ENCODE measurements around the gene CENPP. TPM values are rescaled to one million over a fixed set of nuclear protein-coding genes. Genes with fewer than 3 reads are reported as not detected.

The CENPP gene
- total RNA-seq, 1 experiment from 2014 or later: 4.2 TPM

DNA sequence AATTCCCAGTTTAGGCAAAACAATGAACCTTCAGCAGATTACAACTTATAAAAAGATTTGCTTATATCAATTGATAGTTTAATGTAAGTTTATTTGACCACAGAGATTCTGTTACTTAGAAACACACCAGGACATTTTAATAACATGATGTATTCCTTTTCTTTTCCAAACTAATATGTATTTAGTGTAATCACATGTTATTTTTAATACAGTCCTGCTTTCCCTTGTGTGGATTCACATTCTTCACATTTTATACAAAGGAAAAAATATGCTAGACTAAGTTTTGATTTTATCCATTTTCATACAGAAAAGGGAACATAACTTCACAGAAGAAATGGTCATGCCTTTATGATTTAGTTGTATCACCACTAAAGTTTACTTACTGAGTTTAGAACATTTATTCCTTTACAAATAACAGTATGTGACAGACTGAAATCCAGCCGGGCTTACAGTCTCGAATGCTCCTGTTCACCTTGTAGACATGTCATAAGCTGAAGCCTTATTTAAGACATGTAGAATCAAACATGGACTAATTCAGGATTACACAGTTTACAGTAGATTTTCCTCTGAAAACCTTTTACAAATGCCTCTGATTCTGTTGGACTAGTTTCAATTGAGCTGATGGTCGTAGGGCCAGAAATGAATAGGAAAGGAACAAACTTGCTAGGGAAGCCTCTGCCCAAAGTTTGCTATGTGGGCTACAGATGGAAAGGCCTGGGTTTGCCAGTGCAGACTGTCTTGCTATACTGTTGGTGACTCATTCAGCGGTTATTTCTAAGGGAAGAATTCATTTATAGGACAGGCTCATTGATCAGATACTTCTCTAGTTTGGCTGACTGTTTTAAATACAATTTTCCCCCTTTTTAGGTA, 163.2 kb downstream of the CENPP start:
- ChIA-PET POLR2A (no interaction called here), CTCF (no interaction called here)
- Mint-ChIP-seq H3K36me3 (ENCODE audit: insufficient read depth, unreplicated experiment) (no peaks in the 10 kb centered on the region), H3K9me3 (ENCODE audit: unreplicated experiment) (no peaks in the 10 kb centered on the region), H3K27me3 (ENCODE audit: insufficient read depth, unreplicated experiment) (no peaks in the 10 kb centered on the region), H3K4me1 (ENCODE audit: insufficient read depth, unreplicated experiment) (peaks cover 15% of the 10 kb centered on the region), H3K27ac (ENCODE audit: low read depth, unreplicated experiment) (no peak overlapping the region), H3K4me3 (ENCODE audit: unreplicated experiment) (no peak overlapping the region)
- BruUV-seq (replicated peaks): no TSS peak
- intact Hi-C loops (cut with micrococcal nuclease): no loop called here
- TF ChIP-seq, protein P1, sequence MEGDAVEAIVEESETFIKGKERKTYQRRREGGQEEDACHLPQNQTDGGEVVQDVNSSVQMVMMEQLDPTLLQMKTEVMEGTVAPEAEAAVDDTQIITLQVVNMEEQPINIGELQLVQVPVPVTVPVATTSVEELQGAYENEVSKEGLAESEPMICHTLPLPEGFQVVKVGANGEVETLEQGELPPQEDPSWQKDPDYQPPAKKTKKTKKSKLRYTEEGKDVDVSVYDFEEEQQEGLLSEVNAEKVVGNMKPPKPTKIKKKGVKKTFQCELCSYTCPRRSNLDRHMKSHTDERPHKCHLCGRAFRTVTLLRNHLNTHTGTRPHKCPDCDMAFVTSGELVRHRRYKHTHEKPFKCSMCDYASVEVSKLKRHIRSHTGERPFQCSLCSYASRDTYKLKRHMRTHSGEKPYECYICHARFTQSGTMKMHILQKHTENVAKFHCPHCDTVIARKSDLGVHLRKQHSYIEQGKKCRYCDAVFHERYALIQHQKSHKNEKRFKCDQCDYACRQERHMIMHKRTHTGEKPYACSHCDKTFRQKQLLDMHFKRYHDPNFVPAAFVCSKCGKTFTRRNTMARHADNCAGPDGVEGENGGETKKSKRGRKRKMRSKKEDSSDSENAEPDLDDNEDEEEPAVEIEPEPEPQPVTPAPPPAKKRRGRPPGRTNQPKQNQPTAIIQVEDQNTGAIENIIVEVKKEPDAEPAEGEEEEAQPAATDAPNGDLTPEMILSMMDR (IDR thresholded peaks at IDR 0.05; ENCODE audit: unreplicated experiment): no peak
- no peak for DNase-seq (ENCODE audit: unreplicated experiment)

DNA sequence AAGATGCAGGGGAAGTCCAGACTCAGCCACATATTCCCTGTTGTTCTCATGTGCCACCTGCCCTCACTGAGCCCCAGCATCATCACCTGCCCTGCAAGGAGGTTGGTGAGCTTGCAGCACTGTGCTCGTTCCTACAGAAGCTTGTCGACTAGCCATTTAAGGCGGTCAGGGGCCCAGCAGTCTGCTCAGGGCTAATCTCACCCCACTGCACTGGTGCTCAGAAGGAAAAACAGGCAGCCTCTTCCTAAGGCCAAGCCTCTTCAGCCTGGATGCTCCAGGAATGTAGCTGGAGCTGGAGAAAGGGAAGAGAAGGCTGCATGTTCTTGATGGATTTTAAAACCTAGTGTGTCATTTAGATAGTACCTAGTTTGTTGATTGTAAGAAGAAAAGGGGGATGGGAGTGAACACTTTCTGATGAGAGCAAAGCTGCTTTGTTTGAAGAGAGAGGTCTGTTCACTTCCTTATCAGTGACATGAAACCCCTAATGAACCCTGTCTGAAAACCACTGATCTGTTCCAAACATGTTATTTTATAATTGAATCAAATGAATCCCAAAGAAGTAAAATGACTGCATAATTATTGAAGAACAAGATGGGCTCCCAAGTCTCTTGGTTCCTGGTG, 167.1 kb downstream of the CENPP start:
- ChIA-PET CTCF (interaction anchor here (1.3 kb wide), 1 partner anchor 298 kb away, joined by 3 read pairs; no protein-coding TSS in a partner anchor), POLR2A (interaction anchor here (2.7 kb wide), 1 partner anchor 12 kb away, joined by 11 read pairs; no protein-coding TSS in a partner anchor)
- Mint-ChIP-seq H3K36me3 (ENCODE audit: insufficient read depth, unreplicated experiment) (peaks cover 6% of the 10 kb centered on the region), H3K9me3 (ENCODE audit: unreplicated experiment) (no peaks in the 10 kb centered on the region), H3K4me3 (ENCODE audit: unreplicated experiment) (no peak overlapping the region), H3K27ac (ENCODE audit: low read depth, unreplicated experiment) (no peak overlapping the region), H3K4me1 (ENCODE audit: insufficient read depth, unreplicated experiment) (peaks cover 10% of the 10 kb centered on the region), H3K27me3 (ENCODE audit: insufficient read depth, unreplicated experiment) (no peaks in the 10 kb centered on the region)
- TF ChIP-seq, protein P1 (IDR thresholded peaks at IDR 0.05; ENCODE audit: unreplicated experiment): no peak
- intact Hi-C loops (cut with micrococcal nuclease): no loop called here
- no TSS peak for BruUV-seq (replicated peaks)
- no peak for DNase-seq (ENCODE audit: unreplicated experiment)

DNA sequence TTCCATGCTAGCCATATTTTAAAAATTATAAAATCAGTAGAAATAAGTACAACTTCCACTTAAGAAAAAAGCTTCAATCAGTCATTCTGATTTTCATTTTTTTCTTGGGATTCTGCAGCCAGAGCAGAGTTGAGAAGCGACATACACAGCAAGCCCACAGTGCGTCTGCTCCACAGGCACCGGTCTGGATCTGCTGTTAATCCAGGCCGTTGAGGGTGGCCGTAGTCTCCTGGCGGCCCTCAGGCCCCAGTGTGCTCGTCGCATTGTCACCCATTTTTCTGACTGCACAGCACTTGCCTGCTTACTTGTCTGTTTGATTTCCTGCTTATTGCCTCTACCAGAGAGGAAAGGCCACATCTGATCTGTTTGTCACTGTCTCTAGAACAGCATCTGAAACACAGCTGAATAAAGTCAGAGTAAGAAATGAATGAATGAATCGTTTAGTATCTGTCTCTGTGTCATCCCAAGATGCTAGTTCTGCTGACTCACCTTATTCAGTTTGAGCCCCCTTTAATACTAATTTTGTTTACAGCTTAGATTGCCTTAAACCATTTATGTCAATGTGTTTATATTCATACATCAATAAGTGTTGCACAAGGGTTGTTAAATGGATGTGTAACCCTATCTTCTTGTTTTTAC, 168.1 kb downstream of the CENPP start:
- TF ChIP-seq, protein P1 (IDR thresholded peaks at IDR 0.05; ENCODE audit: unreplicated experiment): no peak
- ChIA-PET POLR2A (interaction anchor here (0.7 to 3.0 kb wide), 4 partner anchors 13 to 168 kb away, joined by 3 to 14 read pairs (median 7); partner anchors contain the start of gene CENPP), CTCF (interaction anchor here (1.0 to 1.2 kb wide), 2 partner anchors 9 to 91 kb away, joined by 3 to 5 read pairs; no protein-coding TSS in a partner anchor)
- H3K27me3 Mint-ChIP-seq (ENCODE audit: insufficient read depth, unreplicated experiment): no peaks in the 10 kb centered on the region
- peaks cover 9% of the 10 kb centered on the region for H3K4me1 Mint-ChIP-seq (ENCODE audit: insufficient read depth, unreplicated experiment)
- DNase-seq (ENCODE audit: unreplicated experiment): no peak
- peaks cover 6% of the 10 kb centered on the region for H3K36me3 Mint-ChIP-seq (ENCODE audit: insufficient read depth, unreplicated experiment)
- no peak overlapping the region for H3K4me3 Mint-ChIP-seq (ENCODE audit: unreplicated experiment)
- intact Hi-C loops (cut with micrococcal nuclease): no loop called here
- no peak overlapping the region for H3K27ac Mint-ChIP-seq (ENCODE audit: low read depth, unreplicated experiment)
- H3K9me3 Mint-ChIP-seq (ENCODE audit: unreplicated experiment): no peaks in the 10 kb centered on the region
- BruUV-seq (replicated peaks): no TSS peak

DNA sequence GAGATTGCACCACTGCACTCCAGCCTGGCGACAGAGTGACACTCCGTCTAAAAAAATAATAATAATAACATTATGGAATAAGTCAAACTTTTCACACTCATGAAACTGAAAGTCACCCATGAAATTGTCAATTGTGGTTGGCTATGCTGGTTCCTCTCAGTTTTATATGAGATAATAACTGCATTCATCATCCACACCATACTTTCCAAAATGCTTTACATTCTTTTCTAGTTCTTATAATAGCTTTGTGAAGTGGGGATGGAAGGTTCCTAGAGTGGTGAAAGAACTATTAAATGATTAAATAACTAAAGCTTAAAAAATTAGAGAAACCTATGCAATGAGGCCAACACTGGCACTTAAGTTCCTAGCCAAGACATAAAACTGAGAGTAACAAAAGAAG, 169.1 kb downstream of the CENPP start:
- Mint-ChIP-seq H3K4me3 (ENCODE audit: unreplicated experiment) (no peak overlapping the region), H3K27ac (ENCODE audit: low read depth, unreplicated experiment) (no peak overlapping the region), H3K36me3 (ENCODE audit: insufficient read depth, unreplicated experiment) (peaks cover 6% of the 10 kb centered on the region), H3K27me3 (ENCODE audit: insufficient read depth, unreplicated experiment) (no peaks in the 10 kb centered on the region), H3K9me3 (ENCODE audit: unreplicated experiment) (no peaks in the 10 kb centered on the region), H3K4me1 (ENCODE audit: insufficient read depth, unreplicated experiment) (no peaks in the 10 kb centered on the region)
- BruUV-seq (replicated peaks): no TSS peak
- ChIA-PET CTCF (interaction anchor here (0.7 to 1.2 kb wide), 4 partner anchors 8 to 105 kb away, joined by 3 to 5 read pairs (median 4); no protein-coding TSS in a partner anchor), POLR2A (interaction anchor here (1.4 to 3.0 kb wide), 3 partner anchors 9 to 176 kb away, joined by 3 to 14 read pairs (median 6); no protein-coding TSS in a partner anchor)
- TF ChIP-seq, protein P1 (IDR thresholded peaks at IDR 0.05; ENCODE audit: unreplicated experiment): no peak
- intact Hi-C loops (cut with micrococcal nuclease): no loop called here
- no peak for DNase-seq (ENCODE audit: unreplicated experiment)

Measured in MCF 10A (cell line).